HG03280 (cell line): ENCODE measurements around the gene TBR1.

Source experiments
- ATAC-seq: cut with Tn5 transposase; IDR thresholded peaks from one replicate; pipeline ENCODE4 v1.9.1; 2021; ENCODE audit warnings: mild to moderate bottlenecking, moderate library complexity; ENCODE audit not compliant: unreplicated experiment

The TBR1 gene

GRCh38 chr2:161414042-161415033, 1.8 kb upstream of the TBR1 start:
- no peak for ATAC-seq

DNA sequence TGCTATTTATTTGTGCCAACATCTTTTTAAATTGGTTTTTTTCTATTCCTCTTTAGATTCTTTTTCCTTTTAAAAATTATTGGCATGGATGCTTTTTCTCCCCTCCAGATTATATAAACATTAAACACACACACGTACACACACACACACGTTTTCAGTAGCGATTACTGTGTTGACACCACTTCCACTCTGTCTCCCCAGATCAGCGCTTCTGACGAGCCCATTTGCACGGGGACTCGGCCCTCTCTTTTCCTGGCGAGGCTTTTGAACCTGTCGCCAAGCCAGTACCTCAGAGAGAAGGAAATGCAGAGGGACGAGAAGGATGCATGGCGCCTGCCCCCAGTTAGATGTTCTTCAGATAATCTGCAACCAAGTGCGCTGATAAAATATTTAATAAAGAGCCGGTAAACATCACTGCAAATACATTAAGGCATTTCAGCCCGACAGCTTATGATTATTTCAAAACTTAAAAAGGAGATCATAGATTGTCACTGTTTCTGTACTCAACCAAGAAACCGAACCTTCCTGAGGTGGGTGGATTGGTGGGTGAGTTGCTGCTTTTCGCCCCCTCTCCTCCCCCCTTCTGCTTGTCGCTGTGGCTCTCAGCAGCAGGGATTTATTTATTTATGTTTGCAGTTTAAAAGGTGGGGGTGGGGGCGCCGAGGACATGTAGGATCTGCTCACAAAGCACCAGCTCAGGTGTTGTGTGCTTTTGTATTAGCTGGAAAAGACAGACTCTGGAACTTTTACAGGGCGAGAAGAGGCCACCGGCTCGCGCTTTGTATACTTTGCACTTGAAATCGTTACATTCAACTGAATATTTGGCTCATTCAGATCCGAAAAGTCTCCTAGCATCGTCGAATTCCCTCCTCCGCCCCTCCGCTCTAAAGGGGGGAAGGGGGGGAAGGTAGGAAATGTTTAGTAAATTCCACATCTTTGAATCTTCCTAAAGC, 787 bp upstream of the TBR1 start:
- ATAC-seq: no peak

GRCh38 chr2:161416708-161417437, 776 bp downstream of the TBR1 start:
- ATAC-seq: no peak

DNA sequence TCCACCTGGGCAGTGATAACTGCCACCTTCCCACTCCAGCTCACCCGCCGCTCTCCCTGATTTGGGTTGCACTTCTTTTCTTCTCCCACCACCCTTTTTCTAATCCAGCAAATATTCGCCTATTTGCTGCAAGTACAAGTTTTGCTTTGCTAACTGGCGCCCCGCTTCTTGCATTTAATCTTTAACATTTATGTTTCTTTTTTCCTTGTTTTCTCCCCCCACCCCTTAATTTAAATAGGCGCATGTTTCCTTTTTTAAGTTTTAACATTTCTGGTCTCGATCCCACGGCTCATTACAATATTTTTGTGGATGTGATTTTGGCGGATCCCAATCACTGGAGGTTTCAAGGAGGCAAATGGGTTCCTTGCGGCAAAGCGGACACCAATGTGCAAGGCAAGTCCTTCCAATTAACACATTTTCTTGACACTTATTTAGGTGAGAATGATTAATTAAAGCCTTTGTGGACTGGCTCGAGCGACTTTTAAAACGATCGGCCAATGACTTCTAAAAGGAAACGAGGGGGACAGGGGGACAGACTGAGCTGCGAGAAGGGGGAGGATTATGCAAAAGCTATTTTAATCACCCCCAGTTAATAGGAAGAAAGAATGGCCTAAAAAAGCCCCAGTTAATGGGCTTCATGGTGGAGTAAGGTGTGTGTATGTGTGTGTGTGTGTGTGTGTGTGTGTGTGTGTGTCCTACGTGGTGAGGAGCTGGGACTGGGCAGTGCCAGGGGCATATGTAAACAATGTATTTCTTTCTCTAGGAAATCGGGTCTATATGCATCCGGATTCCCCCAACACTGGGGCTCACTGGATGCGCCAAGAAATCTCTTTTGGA, 1.6 kb downstream of the TBR1 start:
- ATAC-seq: no peak

- ATAC-seq: no peak
Measured at GRCh38 chr2:161418275-161418714, 2.2 kb downstream of the TBR1 start.

- no peak for ATAC-seq
Measured at GRCh38 chr2:161418715-161419637, 2.9 kb downstream of the TBR1 start.

DNA sequence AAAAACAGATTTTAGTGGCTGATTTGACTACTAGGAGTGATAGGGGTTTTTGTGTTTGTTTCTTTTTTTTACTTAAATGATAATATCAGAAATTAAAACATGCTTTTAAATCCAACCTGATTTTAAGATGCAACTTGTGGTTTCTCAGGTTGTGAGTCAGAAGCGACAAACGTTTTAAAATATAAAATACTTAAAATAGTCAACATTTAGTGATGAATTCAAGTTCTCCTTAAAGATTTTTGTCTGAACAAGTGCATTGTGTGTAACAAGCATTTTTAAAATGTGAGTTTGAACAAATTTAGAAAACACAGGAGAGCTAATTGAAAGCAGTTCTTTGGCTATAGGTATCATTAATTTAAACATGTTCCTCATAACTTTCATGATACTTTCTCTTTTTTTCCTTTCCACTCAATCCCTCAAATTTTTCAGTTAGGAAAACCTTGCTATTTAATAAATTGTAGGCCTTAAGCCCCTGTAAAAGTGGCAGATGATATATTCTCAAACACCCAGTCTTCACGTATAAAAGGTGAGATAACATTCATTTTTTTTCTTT, 3.6 kb downstream of the TBR1 start:
- no peak for ATAC-seq

DNA sequence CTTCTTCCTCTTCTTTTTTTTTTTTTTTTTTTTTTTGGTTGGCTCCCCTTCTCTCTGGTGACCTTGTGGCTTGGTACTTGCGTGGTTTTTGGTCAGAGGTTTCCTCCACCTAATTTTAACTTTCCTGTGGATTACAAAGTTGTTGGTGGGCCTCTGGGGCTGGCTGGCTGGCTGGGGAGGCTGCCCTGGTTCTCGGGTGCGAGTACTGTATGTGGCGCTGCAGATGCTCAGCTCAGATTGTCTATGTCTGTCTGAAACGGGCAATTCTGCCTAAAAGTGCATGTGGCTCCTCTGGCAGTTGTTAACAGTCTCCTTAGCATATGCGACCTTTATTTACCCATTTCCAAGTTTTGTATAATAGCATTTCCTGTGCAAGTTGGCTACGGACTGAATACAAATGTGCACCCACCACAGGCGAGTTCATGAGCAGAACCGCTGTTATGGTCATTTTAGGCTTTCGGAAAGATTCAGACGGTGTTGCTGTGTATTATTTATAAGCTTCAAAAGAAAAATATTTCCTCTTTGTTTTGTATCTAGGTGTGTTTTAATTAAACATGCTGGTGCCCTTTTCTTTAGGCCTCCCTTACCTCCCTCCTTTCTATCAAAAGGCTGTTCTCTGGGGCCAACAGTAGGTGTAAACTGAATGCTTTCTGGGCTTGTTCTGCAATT, 4.4 kb downstream of the TBR1 start:
- ATAC-seq: no peak

GRCh38 chr2:161421686-161422085, 5.6 kb downstream of the TBR1 start:
- ATAC-seq: no peak

GRCh38 chr2:161422816-161423403, 6.8 kb downstream of the TBR1 start:
- ATAC-seq: no peak

- no peak for ATAC-seq
Measured at GRCh38 chr2:161423421-161424393, 7.6 kb downstream of the TBR1 start.

GRCh38 chr2:161424394-161424769, 8.3 kb downstream of the TBR1 start:
- ATAC-seq: no peak

DNA sequence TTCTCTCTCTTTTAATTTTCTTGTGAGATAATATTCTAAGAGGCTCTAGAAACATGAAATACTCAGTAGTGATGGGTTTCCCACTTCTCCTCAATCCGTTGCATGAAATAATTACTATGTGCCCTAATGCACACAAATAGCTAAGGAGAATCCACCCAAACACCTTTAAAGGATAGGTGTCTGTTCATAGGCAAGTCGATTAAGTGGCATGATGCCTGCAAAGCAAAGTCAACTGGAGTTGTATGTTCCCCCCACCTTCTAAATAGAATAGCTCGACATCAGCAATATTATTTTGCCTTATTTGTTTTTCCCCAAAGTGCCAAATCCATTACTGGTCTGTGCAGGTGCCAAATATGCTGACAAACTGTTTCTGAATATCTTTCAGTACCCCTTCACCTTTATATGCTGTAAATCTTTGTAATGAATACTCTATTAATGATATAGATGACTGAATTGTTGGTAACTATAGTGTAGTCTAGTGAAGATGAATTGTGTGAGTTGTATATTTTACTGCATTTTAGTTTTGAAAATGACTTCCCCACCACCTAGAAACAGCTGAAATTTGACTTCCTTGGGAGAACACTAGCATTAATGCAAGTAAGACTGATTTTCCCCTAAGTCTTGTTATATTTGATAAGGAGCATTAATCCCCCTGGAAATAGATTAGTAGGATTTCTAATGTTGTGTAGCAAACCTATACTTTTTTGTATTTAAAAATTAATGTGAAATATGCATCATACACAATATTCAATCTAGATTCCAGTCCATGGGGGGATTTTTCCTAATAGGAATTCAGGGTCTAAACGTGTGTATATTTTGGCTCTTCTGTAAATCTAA, 9.0 kb downstream of the TBR1 start:
- no peak for ATAC-seq

DNA sequence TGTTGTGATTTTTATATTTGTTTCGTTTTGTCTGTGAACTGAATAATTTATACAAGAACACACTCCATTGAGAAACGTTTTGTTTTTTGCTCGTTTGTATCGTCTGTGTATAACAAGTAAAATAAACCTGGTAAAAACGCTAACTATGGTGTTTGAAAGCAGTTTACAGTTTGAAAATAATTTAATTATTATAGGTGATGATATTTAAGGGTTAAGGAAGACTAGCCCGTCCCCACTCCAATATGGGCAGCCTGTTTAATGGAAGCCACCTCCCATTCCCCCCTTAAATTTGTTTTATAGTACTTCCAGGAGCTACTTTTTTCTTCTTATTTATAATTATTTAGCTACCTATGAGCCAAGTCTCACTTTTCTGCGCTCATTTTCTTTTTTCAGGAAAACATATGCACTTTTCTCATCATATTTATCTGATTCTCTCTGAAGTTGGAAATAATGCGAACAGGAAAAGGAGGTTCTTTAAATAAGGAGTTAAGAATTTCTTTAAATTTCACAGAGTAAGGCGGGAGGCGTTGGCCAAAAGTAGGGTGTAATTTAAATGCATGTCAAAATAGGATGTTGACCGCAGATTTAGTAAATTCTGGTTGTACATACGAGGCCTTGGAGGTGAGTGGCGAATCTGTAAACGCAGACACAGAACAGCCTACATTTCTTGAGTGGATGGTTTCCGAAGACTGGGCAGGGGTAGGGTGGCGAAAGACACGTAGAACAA, 9.8 kb downstream of the TBR1 start:
- ATAC-seq: no peak

- ATAC-seq: no peak
Measured at GRCh38 chr2:161426455-161426921, 10.4 kb downstream of the TBR1 start.
